Hippocampal formation (tissue), 2 donors: ENCODE measurements around the gene BTAF1.

Source experiments
- DNase-seq, 2 donors: peaks; one replicate each; lab custom pipeline; 2025; lab: John Stamatoyannopoulos, UW

The BTAF1 gene

GRCh38 chr10:92052088-92052487 is 128.5 kb downstream of the BTAF1 start:
- no peak for DNase-seq

DNA sequence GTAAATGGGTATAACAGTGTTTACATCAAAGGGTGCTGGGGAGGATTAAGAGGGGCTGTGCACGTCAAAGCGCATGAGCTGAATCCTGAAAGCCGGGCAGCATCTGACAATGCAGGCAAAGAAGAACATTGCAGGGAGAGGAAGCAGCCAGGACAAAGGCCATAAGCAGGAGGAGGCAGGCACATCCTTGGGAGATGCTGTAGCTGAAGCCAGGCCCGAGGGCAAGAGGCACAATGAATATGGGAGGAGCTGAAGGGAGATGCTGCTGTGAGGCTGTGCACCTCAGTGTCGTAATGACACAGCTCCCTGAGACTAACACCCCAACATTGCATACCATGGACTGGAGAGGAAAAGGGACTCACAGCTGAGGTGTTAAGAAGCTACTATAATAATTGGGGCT is 129.2 kb downstream of the BTAF1 start:
- no peak for DNase-seq

- no peak for DNase-seq
Observed at GRCh38 chr10:92054807-92055206, 131.2 kb downstream of the BTAF1 start.

DNA sequence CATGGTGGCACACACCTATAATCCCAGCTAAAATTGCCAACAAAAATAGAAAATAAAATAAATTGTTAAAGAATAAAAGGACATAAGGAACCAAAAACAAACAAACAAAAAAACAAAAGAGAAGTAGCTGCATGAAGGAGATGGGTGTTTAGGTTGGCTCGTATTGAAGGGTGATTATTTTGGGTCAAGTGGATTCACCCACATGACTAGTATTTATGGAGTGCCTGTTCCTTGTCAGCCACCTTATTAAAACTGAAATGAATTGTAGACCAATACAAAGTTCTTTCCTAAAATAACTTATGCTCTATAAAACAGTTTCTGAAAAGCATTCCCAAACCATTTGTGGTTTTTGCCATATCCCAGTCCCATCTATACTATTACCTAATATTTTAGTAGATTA is 138.7 kb downstream of the BTAF1 start:
- no peak for DNase-seq

DNA sequence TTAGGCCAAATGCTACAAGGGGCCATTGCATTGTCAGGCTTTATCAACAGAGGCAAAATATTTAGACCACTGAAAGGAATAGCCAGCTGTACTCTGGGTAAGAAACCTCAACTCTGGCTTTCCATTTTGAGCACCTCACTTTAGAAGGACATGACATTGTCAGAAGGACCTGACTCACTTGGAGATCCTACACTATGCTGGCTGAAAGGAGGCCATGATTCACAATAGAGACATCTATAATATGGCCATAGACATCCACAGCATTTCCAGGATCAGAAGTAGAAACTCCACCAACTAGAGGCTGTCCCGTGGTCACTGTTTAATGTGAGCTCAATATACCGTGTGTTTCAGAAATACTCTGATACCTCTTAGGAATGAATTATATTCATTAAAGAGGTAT is 140.9 kb downstream of the BTAF1 start:
- DNase-seq: no peak

DNA sequence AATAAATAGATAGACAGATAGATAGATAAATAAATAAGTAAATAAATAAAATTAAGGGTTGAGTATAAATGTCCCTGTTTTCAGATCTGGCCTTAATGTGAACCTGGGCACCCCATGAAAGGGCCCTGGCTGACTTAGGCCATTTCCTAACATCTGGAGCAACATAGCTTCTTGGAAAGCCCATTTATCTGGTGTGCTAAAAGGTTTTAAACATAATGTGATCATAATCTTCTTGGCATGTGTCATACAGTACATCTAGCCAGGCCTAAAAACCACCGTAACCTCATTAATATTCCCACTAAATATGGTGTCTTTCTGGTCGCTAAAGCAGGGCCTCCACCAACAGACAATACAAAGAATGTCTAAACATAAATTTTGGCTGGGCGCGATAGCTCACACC is 142.8 kb downstream of the BTAF1 start:
- DNase-seq: no peak

DNA sequence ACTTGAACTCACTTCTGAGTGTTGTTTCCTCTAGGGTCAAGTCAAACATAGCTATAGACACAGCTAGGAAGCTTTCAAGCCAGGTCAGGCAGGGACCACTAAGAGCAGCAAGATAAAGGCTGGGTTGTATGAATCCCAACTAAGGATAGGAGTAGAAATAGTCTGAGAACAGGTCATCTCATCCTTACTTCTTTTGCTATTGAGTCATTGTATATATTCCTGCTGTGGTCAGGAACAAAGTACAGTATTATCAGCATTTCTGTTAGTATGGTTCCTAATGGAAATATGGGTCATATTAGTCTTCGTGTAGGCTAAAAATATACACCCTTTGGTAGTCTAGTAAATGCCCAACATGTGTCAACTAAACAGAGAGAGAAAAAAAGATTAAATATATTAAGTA is 145.3 kb downstream of the BTAF1 start:
- no peak for DNase-seq

GRCh38 chr10:92074126-92074887 is 150.7 kb downstream of the BTAF1 start:
- no peak for DNase-seq

DNA sequence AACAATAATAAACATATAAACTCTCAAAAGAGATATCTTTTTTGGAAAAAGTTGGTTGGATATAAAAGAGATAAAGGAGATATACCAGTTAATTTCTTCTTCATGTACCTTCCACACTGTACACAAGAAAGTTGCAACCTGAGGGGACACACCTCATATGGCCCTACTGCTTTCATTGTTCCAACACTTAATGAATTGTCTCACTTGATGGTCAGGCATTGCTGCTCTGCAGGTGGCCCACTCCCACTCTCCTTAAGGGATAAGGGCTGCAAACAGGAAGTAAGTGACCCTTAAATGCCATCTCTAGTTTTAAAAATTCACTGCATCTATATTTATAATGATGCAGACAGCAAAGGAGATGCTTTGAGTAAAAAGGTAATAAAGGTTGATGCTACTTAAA is 152.3 kb downstream of the BTAF1 start:
- DNase-seq: no peak

DNA sequence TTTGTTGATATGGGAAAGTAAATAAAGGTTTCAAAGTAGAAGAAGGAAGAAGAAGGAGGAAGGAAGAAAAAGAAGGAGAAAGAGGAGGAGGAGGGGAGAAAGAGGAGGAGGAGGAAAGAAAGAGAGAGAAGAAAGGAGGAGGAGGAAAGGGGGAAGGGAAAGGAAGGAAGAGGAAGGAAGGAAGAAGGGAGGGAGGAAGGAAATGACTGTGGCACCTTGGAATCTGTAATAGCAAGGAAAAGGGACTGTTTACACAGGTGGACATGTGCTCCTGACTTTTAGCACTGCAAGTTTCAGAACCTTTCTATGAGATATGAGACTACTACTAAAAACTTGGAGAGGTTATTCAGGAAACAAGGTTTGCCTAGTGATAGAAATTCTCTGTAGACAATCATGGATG is 153.2 kb downstream of the BTAF1 start:
- no peak for DNase-seq

- no peak for DNase-seq
Observed at GRCh38 chr10:92079003-92079402, 155.4 kb downstream of the BTAF1 start.
